Tibial nerve (tissue), 4 donors: ENCODE results near the gene CARS2.

ENCODE experiments used
- CTCF ChIP-seq, 5 experiments: fragments of 200-600 bp in 3 of 5; fragments of 450-650 bp in 2 of 5; sonication (generic) in 3 of 5; IDR thresholded peaks; one replicate each; pipeline ENCODE4 v1.5.1; 2016 to 2019; ENCODE audit warnings: antibody characterized with exemption in 5 of 5, mild to moderate bottlenecking in 3 of 5, moderate library complexity in 2 of 5
- EP300 ChIP-seq, 2 donors: sonication (generic); formaldehyde crosslinking; IDR thresholded peaks; one replicate each; pipeline ENCODE4 v1.6.1; 2017; ENCODE audit warnings: antibody characterized with exemption in 2 of 2, mild to moderate bottlenecking in 1 of 2

DNA sequence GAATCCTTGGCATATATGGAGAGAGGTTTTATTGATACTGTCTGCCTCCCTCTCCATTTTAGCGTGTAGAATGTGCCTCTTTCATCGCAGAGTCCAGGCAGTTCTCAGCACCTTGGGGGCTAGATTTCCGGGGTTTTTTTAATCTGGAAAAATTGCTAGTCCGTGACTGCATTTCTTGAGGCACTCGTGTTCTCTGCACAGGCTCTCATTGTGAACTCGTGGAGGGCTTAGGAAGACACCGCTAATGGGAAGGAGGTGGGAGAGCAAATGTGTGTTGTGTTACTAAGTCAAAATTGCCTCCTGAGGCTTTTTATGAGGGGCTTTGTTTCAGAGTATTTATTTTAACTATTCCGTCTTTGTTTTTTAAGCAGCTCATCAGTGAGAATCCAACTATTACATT lies 17.7 kb upstream of the CARS2 start:
- TF ChIP-seq EP300 (IDR thresholded peaks at IDR 0.05), result no peak
- no peak for TF ChIP-seq CTCF (IDR thresholded peaks at IDR 0.05)
